Fibroblast of gingiva (primary cell): ENCODE measurements around the gene TXNDC17.
"Not testable (repeated sequence)": the region's sequence is repeated elsewhere in the genome, so short reads cannot be mapped to it uniquely, and the experiment has no call there.

Experiments
- DNase-seq: peaks from one replicate; pipeline ENCODE4 v3.0.0-alpha.2; 2011; ENCODE audit warnings: low read depth

Gene TXNDC17

GRCh38 chr17:6640536-6641246 is at the start of gene TXNDC17, which contains the start of gene KIAA0753:
Gene TXNDC17 (plus strand): TSS chr17:6641060. CDS start chr17:6641083, 23 bp downstream.
Gene KIAA0753 (minus strand): TSS chr17:6640711. CDS start chr17:6635103, 5,608 bp downstream.
- peak; percentile 89 for DNase-seq

DNA sequence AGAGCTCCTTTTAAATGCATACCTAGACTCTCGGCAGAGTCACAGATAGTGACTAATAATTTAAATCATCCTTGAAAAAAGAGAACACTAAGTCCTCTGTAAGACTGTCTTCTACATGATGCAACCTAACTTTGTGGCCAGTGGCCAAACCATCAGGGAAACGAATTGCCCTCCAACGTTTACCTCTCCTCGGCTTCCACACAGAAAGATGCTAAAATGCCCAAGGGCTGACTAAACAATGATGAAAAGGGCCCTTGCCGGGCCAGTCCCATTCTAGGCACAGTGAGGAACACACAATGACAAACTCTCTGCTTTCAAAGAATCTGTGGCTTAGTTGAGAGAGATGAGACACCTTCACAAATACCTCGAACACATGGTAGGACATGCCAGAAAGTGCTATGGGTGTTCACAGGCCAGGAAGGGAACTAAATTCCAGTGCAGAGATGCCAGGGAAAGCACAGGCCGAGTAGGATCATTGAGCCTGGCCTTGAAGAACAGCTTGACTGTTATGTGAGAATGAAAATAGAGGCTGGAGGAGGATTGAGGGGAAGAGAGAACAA is 49.2 kb upstream of the TXNDC17 start:
- DNase-seq, result peak; percentile 80

DNA sequence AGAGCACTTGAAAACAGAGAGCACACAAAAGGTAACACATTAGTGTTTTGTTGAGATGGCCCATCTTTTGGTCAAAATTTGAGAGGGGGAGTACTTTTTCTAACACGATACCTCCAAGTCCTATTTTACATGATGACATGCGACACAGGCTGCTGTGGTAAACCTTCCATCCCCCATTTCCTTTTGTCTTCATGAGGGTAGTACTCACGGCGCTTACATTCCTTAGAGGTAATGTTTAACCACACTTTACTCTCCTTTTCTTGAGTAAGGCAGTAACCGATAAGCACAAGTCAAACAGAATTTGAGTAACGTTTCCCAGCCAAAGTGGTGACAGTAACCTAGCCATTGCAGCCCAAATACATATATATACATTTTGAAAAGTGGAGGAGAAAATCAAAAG is 48.7 kb upstream of the TXNDC17 start:
- DNase-seq, result no peak

- DNase-seq, result not testable (repeated sequence)
Observed at GRCh38 chr17:6593371-6593770, 47.5 kb upstream of the TXNDC17 start.

GRCh38 chr17:6596081-6596480 is 44.8 kb upstream of the TXNDC17 start:
- peak; percentile 20 for DNase-seq

GRCh38 chr17:6596511-6596910 is 44.3 kb upstream of the TXNDC17 start:
- peak; percentile 19 for DNase-seq

DNA sequence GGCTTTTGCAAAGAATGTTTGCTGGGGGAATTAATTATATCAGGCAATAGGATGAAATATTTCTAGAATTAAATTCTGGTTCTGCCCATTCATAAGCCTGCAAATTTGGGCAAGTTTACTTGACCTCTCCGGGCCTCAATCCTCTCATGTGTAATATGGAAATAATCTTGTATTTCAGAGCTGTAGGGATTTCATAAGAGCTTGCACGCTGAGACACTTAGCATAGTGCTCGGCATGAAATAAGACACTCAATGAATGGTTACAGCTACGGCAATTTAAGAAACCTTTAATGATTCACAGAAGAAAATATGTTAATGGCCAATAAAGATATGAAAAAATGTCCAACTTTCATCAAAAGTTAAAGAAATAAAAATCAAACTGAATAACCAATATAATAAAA is 43.9 kb upstream of the TXNDC17 start:
- DNase-seq, result peak; percentile 81

DNA sequence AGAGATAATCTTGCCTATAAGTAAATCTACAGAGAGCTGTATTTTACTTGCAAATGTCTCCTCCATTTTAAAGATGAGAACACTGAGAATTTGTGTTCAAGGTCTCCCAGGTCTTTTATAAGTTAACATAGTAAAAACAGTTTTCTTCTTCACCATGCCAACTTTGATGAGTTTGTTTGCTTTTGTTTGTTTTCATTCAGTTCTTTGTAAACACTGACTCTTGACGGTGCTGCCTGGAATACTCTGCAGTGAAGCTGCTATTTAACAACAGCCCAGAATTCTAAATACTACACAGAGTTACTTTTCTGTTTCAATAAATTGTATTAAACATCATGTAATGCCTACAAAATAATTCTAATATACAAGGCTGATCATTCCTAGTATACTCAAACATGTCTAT is 43.1 kb upstream of the TXNDC17 start:
- no peak for DNase-seq

DNA sequence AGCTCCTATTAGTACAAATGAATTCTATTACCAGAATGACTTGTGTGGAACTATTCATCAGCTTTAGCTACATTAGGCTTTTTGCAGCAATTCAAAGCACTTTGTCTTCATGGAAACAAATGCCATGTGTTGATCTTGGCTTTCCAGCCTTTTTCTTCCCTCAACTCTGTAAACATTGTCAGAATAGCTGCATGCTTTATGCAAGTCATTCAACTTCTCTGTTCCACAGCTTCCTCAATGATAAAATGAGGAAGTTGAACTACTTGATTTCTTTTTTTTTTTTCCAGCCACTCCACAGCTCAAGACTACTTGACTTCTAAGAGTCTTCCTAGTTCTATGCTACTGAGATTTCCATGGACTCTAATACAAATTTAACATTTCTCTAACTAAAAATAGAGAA is 41.5 kb upstream of the TXNDC17 start:
- peak; percentile 59 for DNase-seq

- DNase-seq, result peak; percentile 54
Observed at GRCh38 chr17:6602141-6602540, 38.7 kb upstream of the TXNDC17 start.

DNA sequence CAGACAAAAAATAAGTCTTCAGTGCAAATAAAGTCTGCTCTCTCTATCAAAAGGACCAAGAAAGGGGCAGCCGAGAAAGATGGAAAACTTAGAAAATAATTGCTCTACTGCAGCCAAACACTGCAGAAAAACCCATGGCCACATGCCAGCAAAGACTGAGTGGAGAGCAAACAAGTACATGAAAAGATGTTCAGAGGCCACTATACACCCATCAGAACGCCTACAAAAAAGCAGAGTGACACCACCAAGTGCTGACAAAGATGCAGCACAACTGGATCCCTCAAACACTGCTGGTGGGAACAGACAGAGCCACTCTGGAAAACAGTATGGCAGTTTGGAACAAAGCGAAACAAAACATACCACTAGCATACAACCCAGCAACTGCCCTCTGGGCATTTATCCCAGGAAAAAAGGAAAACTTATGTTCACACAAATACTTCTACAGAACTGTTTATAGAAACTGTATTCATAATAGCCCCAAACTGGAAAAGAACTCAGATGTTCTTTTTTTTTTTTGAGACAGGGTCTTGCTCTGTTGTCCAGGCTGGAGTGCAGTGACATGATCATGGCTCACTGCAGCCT is 37.0 kb upstream of the TXNDC17 start:
- DNase-seq, result peak; percentile 22

DNA sequence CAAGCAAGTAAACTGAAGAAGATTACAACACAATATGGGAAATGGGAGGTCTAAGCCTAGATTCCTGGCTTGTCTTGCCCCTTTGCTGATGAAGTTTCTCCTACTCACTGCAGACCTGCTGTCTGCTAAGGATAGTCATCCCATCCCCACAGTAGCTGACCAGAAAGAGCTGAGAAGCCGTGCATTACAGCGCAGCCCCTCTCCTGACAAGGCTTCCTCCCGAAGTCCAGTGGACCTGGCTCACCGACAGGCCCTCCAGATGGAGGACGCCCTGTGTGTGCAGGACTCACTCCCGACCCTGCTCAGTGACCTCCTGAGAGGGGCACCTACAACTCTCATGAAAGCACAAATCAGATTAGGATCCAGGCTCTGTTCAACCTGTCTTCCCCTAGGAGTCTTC is 35.7 kb upstream of the TXNDC17 start:
- DNase-seq, result no peak

DNA sequence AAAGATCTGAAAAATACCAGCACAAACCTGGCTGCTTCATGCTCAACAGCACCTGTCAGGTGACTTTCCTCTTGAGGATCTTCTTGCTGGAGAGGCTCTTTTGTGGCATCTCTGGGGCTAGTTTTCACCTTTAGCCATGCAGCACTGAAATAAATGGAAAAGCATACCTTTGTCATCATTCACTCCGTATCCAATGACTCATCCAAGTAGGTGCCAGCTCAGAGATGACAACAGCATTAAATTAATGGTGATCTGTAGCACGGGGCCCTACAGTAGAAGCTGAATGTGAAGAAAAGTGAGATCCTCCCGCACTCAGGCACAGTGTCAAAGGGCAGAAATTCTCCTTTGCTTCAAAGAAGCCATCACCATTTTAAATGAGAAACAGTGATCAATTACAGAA is 32.5 kb upstream of the TXNDC17 start:
- no peak for DNase-seq

GRCh38 chr17:6610011-6610410 is 30.8 kb upstream of the TXNDC17 start:
- DNase-seq, result no peak

GRCh38 chr17:6611231-6611630 is 29.6 kb upstream of the TXNDC17 start:
- no peak for DNase-seq

DNA sequence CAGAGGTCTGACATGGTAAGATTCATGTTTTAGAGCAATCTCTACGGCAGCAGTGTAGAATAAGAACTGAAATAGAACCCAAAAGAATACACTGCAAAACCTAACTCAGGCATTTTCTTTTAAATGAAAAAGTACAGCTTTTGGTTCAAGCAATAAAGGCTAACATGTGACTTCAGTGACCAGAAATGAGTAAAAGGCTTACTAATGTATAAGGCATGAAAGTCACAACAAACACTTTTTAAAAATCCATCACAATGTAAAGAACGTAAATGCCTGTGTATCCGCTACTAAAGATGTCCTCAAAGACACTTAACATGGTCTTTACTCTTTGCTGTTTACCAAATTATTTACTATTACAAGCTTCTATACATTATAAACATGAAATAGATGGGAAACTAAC is 16.9 kb upstream of the TXNDC17 start:
- no peak for DNase-seq

DNA sequence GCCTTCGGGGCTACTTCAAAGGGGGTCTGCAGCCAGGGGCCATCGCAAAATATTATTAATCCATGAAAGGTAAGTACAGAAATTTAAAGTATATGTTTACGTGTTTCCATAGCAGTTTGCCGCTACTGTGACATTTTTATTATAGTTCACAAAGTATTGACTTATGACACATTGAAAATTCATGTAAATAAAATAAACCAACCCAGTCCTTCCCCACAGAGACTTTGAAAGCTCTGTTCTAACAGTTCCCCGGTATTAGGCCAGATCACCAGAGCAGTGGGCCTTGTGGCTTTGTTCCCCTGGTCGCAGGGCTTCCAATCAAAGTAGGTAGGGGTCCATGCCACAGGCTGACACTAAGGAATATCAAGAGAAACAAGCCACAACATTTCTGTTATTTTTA is 14.2 kb upstream of the TXNDC17 start:
- no peak for DNase-seq

DNA sequence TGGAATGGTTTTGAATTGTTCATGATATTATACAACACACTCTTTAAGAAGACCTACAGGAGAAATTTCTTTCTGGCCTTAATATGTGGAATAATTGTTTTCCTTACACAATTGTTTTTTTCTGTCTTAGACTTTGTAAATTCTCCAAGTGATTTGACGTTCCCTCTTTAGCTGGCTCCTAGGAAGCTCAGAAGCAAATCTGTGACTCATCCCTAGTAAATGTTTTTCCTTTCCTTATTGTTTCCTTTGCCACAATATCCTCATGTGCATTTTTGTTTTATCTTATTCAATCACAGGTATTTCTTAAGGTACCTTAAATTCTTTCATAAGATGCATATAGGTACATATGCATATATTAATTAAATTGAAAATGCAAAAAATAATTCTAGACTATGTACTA is 13.8 kb upstream of the TXNDC17 start:
- DNase-seq, result no peak

GRCh38 chr17:6630390-6630789 is 10.5 kb upstream of the TXNDC17 start:
- DNase-seq, result no peak

DNA sequence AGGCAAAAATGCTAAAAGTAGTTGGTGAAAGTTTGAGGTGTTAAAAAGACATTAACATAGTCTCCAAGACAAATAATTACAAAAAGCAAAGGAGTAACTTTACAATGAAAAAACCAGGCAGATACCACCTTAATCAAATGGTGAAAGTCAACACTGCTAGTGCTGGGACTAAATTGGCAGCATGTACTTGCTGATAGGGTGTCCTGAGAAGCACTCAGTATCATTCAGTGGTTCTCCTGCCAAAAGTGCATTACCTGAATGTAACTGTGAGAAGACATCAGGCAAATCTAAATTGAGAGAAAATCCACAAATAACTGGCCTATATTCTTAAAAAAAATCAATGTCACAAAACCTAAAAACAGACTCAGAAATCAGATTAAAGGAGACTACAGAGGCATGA is 8.3 kb upstream of the TXNDC17 start:
- DNase-seq, result no peak

- no peak for DNase-seq
Observed at GRCh38 chr17:6633263-6633662, 7.6 kb upstream of the TXNDC17 start.

DNA sequence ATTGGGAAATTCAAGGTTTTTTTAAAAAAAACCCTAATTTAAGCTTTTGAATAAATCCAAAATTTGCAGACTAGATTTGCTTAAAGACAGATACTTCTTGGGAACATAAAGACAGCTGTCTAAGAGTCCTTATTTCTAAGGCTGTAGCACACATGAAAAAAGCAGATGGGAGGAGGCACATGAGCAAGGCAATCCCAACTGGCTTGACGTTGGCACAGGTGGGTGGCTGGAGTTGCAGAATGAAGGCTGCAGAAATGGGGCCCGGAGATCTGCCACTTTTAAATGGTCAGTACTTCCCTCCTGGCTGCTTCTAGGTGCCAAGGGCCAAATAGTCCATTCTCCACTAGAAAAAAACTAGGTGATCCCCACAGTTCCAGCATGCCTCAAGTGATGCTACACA is 4.8 kb upstream of the TXNDC17 start:
- no peak for DNase-seq

DNA sequence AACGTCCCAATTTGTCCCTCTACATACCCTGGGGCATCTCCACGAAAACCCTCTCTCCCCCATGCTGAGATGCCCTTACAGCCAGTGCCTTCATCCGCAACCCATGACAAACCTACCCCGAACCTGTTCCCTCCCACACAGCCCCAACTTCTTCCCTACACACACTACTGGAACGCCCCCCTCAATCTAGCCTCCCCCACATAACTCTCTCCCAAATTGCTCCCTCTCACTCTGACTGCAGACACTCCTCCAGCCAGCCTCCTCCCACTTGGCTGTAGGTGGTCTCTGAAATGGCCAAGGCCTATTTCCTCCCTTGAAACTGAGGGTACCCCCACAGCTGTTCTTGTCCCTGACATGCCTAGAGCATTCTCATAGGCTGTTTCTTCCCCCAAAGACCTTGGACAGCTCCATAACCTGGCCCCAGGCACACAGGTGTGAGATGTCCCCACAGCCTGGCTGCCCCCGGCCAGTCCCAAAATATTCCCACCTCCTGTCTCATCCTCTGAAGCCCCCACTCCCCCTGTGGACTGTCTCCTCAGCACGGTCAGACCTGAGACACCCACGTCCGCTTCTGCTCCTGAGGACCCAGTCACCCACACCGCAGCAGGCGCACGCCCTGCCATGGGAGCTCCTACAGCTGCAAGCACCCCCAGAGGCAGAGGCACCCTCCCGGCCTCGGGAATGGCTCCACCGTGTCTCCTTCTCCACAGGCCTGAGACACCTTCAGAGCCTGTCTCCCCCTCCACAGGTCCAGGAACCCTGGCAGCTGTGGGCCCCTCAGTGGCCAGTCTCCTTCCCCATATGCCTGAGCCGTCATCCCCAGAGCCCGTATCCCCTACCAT is 4.0 kb upstream of the TXNDC17 start:
- no peak for DNase-seq
